Measurements from ENCODE around the gene STUM. TPM values are rescaled to one million over a fixed set of nuclear protein-coding genes. Genes with fewer than 3 reads are reported as not detected.
A peak's percentile ranks its signal among the peaks of the same experiment; 100 is the strongest.

The STUM gene
- total and polyA plus RNA-seq, 7 donors: under 0.01 to 16.9 (median 7.2) TPM

- Histone ChIP-seq H3K4me1 (peaks cover 0 to 63% (median 47%) of the 10 kb centered on the region in 4 donors), H3K36me3 (peaks cover 0 to 16% (median 8%) of the 10 kb centered on the region in 4 donors), H3K27ac (peak overlapping the region; percentile 44 to 85 (median 62)), H3K4me3 (no peak overlapping the region), H3K9me3 (no peaks in the 10 kb centered on the region), H3K27me3 (no peaks in the 10 kb centered on the region)
- DNase-seq: peak; percentile 70
- WGBS, 2 donors: 24 to 70% methylated on average over 10 of the region's 10 CpGs
- intact Hi-C loops (cut with DNase I): no loop called here
- TF ChIP-seq POLR2AphosphoS5 (IDR thresholded peaks at IDR 0.05) (peak in 2 of 4 donors; percentile 13 to 39), POLR2A (IDR thresholded peaks at IDR 0.05) (no peak), EP300 (IDR thresholded peaks at IDR 0.05) (peak in 1 of 4 donors; percentile 84)
- TF ChIP-seq, protein P1, sequence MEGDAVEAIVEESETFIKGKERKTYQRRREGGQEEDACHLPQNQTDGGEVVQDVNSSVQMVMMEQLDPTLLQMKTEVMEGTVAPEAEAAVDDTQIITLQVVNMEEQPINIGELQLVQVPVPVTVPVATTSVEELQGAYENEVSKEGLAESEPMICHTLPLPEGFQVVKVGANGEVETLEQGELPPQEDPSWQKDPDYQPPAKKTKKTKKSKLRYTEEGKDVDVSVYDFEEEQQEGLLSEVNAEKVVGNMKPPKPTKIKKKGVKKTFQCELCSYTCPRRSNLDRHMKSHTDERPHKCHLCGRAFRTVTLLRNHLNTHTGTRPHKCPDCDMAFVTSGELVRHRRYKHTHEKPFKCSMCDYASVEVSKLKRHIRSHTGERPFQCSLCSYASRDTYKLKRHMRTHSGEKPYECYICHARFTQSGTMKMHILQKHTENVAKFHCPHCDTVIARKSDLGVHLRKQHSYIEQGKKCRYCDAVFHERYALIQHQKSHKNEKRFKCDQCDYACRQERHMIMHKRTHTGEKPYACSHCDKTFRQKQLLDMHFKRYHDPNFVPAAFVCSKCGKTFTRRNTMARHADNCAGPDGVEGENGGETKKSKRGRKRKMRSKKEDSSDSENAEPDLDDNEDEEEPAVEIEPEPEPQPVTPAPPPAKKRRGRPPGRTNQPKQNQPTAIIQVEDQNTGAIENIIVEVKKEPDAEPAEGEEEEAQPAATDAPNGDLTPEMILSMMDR (IDR thresholded peaks at IDR 0.05): no peak
Measured at GRCh38 chr1:226628612-226629155, 80.1 kb downstream of the STUM start.

DNA sequence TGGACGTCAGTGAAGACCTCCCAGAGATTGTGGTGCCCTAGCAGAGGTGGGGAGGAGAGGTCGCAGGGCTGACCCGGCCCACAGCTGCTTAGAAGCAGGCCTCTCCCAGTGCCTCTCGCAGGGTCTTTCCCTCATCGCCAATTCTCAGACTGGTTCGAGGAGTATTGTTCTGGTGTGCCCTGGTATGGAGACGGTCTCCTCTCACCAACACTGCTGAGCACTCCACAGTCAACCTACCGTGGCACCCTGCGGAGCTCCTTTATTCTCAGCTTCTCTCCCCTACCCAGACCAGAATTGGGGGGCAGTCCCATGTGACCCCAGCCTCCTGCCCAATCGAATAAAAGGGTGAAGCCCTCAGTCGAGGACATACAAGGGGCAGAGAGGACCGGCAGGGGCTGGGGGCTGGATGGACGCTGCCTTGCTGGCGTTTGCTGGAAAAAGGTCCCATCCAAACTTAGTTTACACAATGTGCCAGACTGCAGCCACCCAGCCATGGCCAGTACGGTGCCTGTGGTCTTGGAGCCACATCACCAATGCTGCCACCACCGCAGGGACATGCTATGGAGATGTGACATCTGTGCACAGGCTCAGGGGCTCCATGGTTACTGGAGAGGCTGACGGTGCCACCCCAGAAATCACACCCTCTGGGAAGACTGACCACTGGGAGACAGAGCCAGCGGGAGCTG, 80.8 kb downstream of the STUM start:
- Histone ChIP-seq H3K4me3 (no peak overlapping the region), H3K36me3 (peaks cover 0 to 21% (median 8%) of the 10 kb centered on the region in 4 donors), H3K27ac (peak overlapping the region; percentile 44 to 85 (median 62)), H3K9me3 (no peaks in the 10 kb centered on the region), H3K27me3 (no peaks in the 10 kb centered on the region), H3K4me1 (peaks cover 0 to 69% (median 54%) of the 10 kb centered on the region in 4 donors)
- intact Hi-C loops (cut with DNase I): no loop called here
- 92 to 94% methylated on average over 18 of the region's 18 CpGs for WGBS, 2 donors
- TF ChIP-seq, protein P1 (IDR thresholded peaks at IDR 0.05): no peak
- no peak for TF ChIP-seq POLR2A (IDR thresholded peaks at IDR 0.05)
- TF ChIP-seq POLR2AphosphoS5 (IDR thresholded peaks at IDR 0.05): no peak
- no peak for TF ChIP-seq EP300 (IDR thresholded peaks at IDR 0.05)
- DNase-seq: peak; percentile 63

GRCh38 chr1:226629896-226630550, 81.5 kb downstream of the STUM start:
- H3K36me3 ChIP-seq: peaks cover 0 to 28% (median 8%) of the 10 kb centered on the region in 4 donors
- intact Hi-C loops (cut with DNase I): loop anchor here (10.0 kb wide), 1 partner anchor 345 kb away; no protein-coding TSS in a partner anchor
- peaks cover 0 to 70% (median 56%) of the 10 kb centered on the region in 4 donors for H3K4me1 ChIP-seq
- H3K9me3 ChIP-seq: no peaks in the 10 kb centered on the region
- peak; percentile 55 for DNase-seq
- no peaks in the 10 kb centered on the region for H3K27me3 ChIP-seq
- H3K4me3 ChIP-seq: no peak overlapping the region
- peak overlapping the region; percentile 44 to 85 (median 74) for H3K27ac ChIP-seq
- 95% methylated on average over 6 of the region's 6 CpGs for WGBS, 2 donors
- TF ChIP-seq POLR2A (IDR thresholded peaks at IDR 0.05) (no peak), EP300 (IDR thresholded peaks at IDR 0.05) (no peak), POLR2AphosphoS5 (IDR thresholded peaks at IDR 0.05) (no peak)
- TF ChIP-seq, protein P1 (IDR thresholded peaks at IDR 0.05): no peak

GRCh38 chr1:226630592-226630991, 82.0 kb downstream of the STUM start:
- Histone ChIP-seq H3K27ac (peak overlapping the region; percentile 75 to 85 (median 80)), H3K27me3 (no peaks in the 10 kb centered on the region), H3K9me3 (no peaks in the 10 kb centered on the region), H3K4me1 (peaks cover 0 to 70% (median 56%) of the 10 kb centered on the region in 4 donors), H3K36me3 (peaks cover 0 to 33% (median 9%) of the 10 kb centered on the region in 4 donors), H3K4me3 (no peak overlapping the region)
- intact Hi-C loops (cut with DNase I): loop anchor here (10.0 kb wide), 1 partner anchor 344 kb away; no protein-coding TSS in a partner anchor
- no peak for DNase-seq
- WGBS, 2 donors: 96 to 97% methylated on average over 3 of the region's 3 CpGs
- TF ChIP-seq, protein P1 (IDR thresholded peaks at IDR 0.05): no peak
- TF ChIP-seq EP300 (IDR thresholded peaks at IDR 0.05) (no peak), POLR2AphosphoS5 (IDR thresholded peaks at IDR 0.05) (no peak), POLR2A (IDR thresholded peaks at IDR 0.05) (no peak)
